Measurements from ENCODE around the gene TBL3.

DNA sequence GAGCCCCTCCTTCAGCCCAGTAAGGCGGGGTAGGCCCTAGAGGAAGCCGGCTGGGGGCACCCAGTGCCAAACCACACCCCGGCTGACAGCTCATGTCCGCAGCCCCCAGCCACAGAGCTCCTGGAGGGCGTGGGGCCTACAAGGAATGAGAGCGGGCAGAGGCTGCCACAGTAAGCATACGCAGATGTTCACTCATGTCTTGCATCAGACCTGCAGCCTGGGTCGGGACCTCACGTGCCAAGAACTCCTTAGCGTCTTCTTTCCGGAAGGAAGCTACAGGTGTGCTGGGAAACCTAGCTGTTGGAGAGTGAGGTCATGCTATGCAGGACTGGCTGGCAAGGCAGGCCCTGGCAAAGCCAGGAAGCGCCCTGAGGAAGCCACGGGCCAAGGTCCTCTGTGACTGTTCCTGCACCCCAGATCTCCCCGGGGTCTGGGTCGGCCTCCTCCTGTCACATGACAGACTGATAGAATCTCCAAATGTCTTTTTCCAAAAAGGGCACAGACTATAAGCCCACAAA is 36.2 kb downstream of the TBL3 start:
- TF ChIP-seq, protein P1, sequence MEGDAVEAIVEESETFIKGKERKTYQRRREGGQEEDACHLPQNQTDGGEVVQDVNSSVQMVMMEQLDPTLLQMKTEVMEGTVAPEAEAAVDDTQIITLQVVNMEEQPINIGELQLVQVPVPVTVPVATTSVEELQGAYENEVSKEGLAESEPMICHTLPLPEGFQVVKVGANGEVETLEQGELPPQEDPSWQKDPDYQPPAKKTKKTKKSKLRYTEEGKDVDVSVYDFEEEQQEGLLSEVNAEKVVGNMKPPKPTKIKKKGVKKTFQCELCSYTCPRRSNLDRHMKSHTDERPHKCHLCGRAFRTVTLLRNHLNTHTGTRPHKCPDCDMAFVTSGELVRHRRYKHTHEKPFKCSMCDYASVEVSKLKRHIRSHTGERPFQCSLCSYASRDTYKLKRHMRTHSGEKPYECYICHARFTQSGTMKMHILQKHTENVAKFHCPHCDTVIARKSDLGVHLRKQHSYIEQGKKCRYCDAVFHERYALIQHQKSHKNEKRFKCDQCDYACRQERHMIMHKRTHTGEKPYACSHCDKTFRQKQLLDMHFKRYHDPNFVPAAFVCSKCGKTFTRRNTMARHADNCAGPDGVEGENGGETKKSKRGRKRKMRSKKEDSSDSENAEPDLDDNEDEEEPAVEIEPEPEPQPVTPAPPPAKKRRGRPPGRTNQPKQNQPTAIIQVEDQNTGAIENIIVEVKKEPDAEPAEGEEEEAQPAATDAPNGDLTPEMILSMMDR (IDR thresholded peaks at IDR 0.05) = no peak
- TF ChIP-seq POLR2A (IDR thresholded peaks at IDR 0.05; ENCODE audit: low read length) (no peak), MYC (IDR thresholded peaks at IDR 0.05; ENCODE audit: borderline replicate concordance, low read length) (no peak), EP300 (IDR thresholded peaks at IDR 0.05) (no peak), SREBF2 (IDR thresholded peaks at IDR 0.05) (no peak), KDM1A (IDR thresholded peaks at IDR 0.05; ENCODE audit: low read depth) (no peak), ZFP36 (IDR thresholded peaks at IDR 0.05; ENCODE audit: borderline replicate concordance, partially characterized antibody) (no peak), CHD2 (IDR thresholded peaks at IDR 0.05; ENCODE audit: low read length, partially characterized antibody) (no peak), RCOR1 (IDR thresholded peaks at IDR 0.05; ENCODE audit: low read depth, low read length) (no peak), SMC3 (IDR thresholded peaks at IDR 0.05) (no peak), ESRRA (IDR thresholded peaks at IDR 0.05; ENCODE audit: borderline replicate concordance, low read length) (no peak)
- TF ChIP-seq, protein P2, sequence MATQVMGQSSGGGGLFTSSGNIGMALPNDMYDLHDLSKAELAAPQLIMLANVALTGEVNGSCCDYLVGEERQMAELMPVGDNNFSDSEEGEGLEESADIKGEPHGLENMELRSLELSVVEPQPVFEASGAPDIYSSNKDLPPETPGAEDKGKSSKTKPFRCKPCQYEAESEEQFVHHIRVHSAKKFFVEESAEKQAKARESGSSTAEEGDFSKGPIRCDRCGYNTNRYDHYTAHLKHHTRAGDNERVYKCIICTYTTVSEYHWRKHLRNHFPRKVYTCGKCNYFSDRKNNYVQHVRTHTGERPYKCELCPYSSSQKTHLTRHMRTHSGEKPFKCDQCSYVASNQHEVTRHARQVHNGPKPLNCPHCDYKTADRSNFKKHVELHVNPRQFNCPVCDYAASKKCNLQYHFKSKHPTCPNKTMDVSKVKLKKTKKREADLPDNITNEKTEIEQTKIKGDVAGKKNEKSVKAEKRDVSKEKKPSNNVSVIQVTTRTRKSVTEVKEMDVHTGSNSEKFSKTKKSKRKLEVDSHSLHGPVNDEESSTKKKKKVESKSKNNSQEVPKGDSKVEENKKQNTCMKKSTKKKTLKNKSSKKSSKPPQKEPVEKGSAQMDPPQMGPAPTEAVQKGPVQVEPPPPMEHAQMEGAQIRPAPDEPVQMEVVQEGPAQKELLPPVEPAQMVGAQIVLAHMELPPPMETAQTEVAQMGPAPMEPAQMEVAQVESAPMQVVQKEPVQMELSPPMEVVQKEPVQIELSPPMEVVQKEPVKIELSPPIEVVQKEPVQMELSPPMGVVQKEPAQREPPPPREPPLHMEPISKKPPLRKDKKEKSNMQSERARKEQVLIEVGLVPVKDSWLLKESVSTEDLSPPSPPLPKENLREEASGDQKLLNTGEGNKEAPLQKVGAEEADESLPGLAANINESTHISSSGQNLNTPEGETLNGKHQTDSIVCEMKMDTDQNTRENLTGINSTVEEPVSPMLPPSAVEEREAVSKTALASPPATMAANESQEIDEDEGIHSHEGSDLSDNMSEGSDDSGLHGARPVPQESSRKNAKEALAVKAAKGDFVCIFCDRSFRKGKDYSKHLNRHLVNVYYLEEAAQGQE (IDR thresholded peaks at IDR 0.05) = no peak
